Measurements from ENCODE around the gene TBC1D22A. TPM values are rescaled to one million over a fixed set of nuclear protein-coding genes. Genes with fewer than 3 reads are reported as not detected.

TBC1D22A gene
- total and polyA plus RNA-seq, 9 of the 15 experiments (the other 6 are each of a cell fraction or from before 2014, with no cell fraction given): 0.20 to 11.5 (median 5.2) TPM

GRCh38 chr22:46763051-46763705 lies 728 bp downstream of the TBC1D22A start:
- 4% methylated on average over 7 of the region's 13 CpGs for WGBS (ENCODE audit: insufficient coverage, low coverage, missing lambda C conversion rate)
- H3K79me2 ChIP-seq (ENCODE audit: control insufficient read depth, insufficient read depth, low read length): peaks cover 56% of the 10 kb centered on the region
- peak; percentile 20; the same call in 2 of the 3 replicates for ATAC-seq
- H3K27me3 ChIP-seq (ENCODE audit: control insufficient read depth in 2 of 2, insufficient read depth in 2 of 2, low read length in 2 of 2): no peaks in the 10 kb centered on the region
- H3K27ac ChIP-seq (ENCODE audit: extremely low read depth, low read depth, low read length): peak overlapping the region; percentile 92
- peaks cover 5 to 10% of the 10 kb centered on the region in 2 experiments; a peak in 4 of 5 replicates for H3K4me1 ChIP-seq (replicated peaks in 1 of 2; ENCODE audit: control insufficient read depth in 2 of 2, insufficient read depth in 2 of 2, low read length in 2 of 2)
- POLR2A ChIA-PET: interaction anchor here (0.6 to 2.9 kb wide), 19 partner anchors 10 to 768 kb away, joined by 3 to 27 read pairs (median 3); no protein-coding TSS in a partner anchor
- in situ Hi-C loops (cut with MboI): no loop called here
- peak; percentile 32 to 39 (median 36) for DNase-seq (ENCODE audit: extremely low read depth in 1 of 4, low spot score in 3 of 4)
- no peaks in the 10 kb centered on the region for H3K9me3 ChIP-seq (replicated peaks; ENCODE audit: control insufficient read depth, insufficient read depth, low read depth, low read length)
- peak overlapping the region; percentile 94 for H3K4me2 ChIP-seq (ENCODE audit: insufficient read depth, low read length)
- no peaks in the 10 kb centered on the region; the same call in 1 of the 2 replicates for H4K20me1 ChIP-seq (replicated peaks; ENCODE audit: control insufficient read depth, insufficient read depth, low read length)
- CTCF ChIA-PET (ENCODE audit: low intra/inter-chr PET ratio): no interaction called here
- peak overlapping the region; percentile 96 to 98 for H3K9ac ChIP-seq (ENCODE audit: insufficient read depth in 1 of 2, low read depth in 2 of 2, low read length in 2 of 2)
- FAIRE-seq: no peak
- no peak for TF ChIP-seq SMAD3 (CRISPR knock-in tag; conservative IDR thresholded peaks at IDR 0.05)
- peak; percentile 49 for TF ChIP-seq ZNF384 (IDR thresholded peaks at IDR 0.05; ENCODE audit: low read depth, low read length)
- no peak for TF ChIP-seq NR2C2 (CRISPR knock-in tag; IDR thresholded peaks at IDR 0.05)
- TF ChIP-seq NR2C2 (tag; IDR thresholded peaks at IDR 0.05): peak; percentile 95
- peak overlapping the region; percentile 90 for H3K4me3 ChIP-seq
- intact Hi-C loops (cut with micrococcal nuclease): no loop called here
- H3K9me1 ChIP-seq (ENCODE audit: control insufficient read depth, insufficient read depth, low read length): no peaks in the 10 kb centered on the region
- BruUV-seq (replicated peaks): TSS peak; percentile 66
- peaks cover 24% of the 10 kb centered on the region; the same call in 2 of the 3 replicates for H3K36me3 ChIP-seq (ENCODE audit: control insufficient read depth, insufficient read depth, low read length)
- peak overlapping the region; percentile 89 for H2AFZ ChIP-seq (ENCODE audit: low read depth, low read length)

GRCh38 chr22:46764140-46764680 lies 1.8 kb downstream of the TBC1D22A start:
- ATAC-seq (no peak), FAIRE-seq (no peak), DNase-seq (ENCODE audit: extremely low read depth in 1 of 4, low spot score in 3 of 4) (no peak)
- Histone ChIP-seq H3K4me1 (replicated peaks in 1 of 2; ENCODE audit: control insufficient read depth in 2 of 2, insufficient read depth in 2 of 2, low read length in 2 of 2) (peaks cover 7% of the 10 kb centered on the region in 2 experiments; a peak in 4 of 5 replicates), H3K4me2 (ENCODE audit: insufficient read depth, low read length) (peak overlapping the region; percentile 49; the same call in 1 of the 2 replicates), H3K79me2 (ENCODE audit: control insufficient read depth, insufficient read depth, low read length) (peaks cover 56% of the 10 kb centered on the region), H3K27me3 (ENCODE audit: control insufficient read depth in 2 of 2, insufficient read depth in 2 of 2, low read length in 2 of 2) (no peaks in the 10 kb centered on the region), H3K9me3 (replicated peaks; ENCODE audit: control insufficient read depth, insufficient read depth, low read depth, low read length) (no peaks in the 10 kb centered on the region), H3K27ac (ENCODE audit: extremely low read depth, low read depth, low read length) (no peak overlapping the region), H3K4me3 (no peak overlapping the region), H4K20me1 (replicated peaks; ENCODE audit: control insufficient read depth, insufficient read depth, low read length) (no peaks in the 10 kb centered on the region; the same call in 1 of the 2 replicates), H2AFZ (ENCODE audit: low read depth, low read length) (no peak overlapping the region), H3K9ac (ENCODE audit: insufficient read depth in 1 of 2, low read depth in 2 of 2, low read length in 2 of 2) (no peak overlapping the region), H3K9me1 (ENCODE audit: control insufficient read depth, insufficient read depth, low read length) (no peaks in the 10 kb centered on the region), H3K36me3 (ENCODE audit: control insufficient read depth, insufficient read depth, low read length) (peaks cover 20% of the 10 kb centered on the region; the same call in 2 of the 3 replicates)
- ChIA-PET POLR2A (interaction anchor here (0.7 kb wide), 1 partner anchor 13 kb away, joined by 3 read pairs; no protein-coding TSS in a partner anchor), CTCF (ENCODE audit: low intra/inter-chr PET ratio) (no interaction called here)
- no TSS peak for BruUV-seq (replicated peaks)
- intact Hi-C loops (cut with micrococcal nuclease) (no loop called here), in situ Hi-C loops (cut with MboI) (no loop called here)
- WGBS (ENCODE audit: insufficient coverage, low coverage, missing lambda C conversion rate): 83% methylated on average over 6 of the region's 6 CpGs
- TF ChIP-seq KLF16 (IDR thresholded peaks at IDR 0.05) (no peak), GABPB2 (CRISPR knock-in tag; conservative IDR thresholded peaks at IDR 0.05) (no peak), CREM (IDR thresholded peaks at IDR 0.05; ENCODE audit: low read depth) (no peak), ZNF785 (CRISPR knock-in tag; IDR thresholded peaks at IDR 0.05) (no peak), ATF2 (CRISPR knock-in tag; IDR thresholded peaks at IDR 0.05) (no peak), HNRNPH1 (optimal IDR thresholded peaks at IDR 0.05; ENCODE audit: low read depth, low read length) (no peak), MBD2 (IDR thresholded peaks at IDR 0.05; ENCODE audit: borderline replicate concordance, low read depth) (no peak), RBM34 (IDR thresholded peaks at IDR 0.05; ENCODE audit: borderline replicate concordance, insufficient read depth, low read length) (no peak), SMARCA4 (IDR thresholded peaks at IDR 0.05) (no peak)

All from K562 (cell line).